H1 (cell line): Measurements from ENCODE around the gene MCF2L2. TPM values are rescaled to one million over a fixed set of nuclear protein-coding genes. Genes with fewer than 3 reads are reported as not detected.

ENCODE experiments used
- CTCF ChIA-PET: fragments of 300-600 bp; sonication (Branson Sonifier 250); formaldehyde crosslinking; loops from one replicate; lab custom pipeline; 2021; ENCODE audit not compliant: partially characterized antibody; lab: Charles Lee
- POLR2A ChIA-PET: fragments of 300-600 bp; sonication (Branson Sonifier 250); formaldehyde crosslinking; loops from one replicate; lab custom pipeline; 2021; ENCODE audit warnings: inconsistent platforms; ENCODE audit not compliant: partially characterized antibody; lab: Charles Lee
- DNase-seq, 2 experiments: peaks; one replicate each; pipeline versions ENCODE4 v3.0.0 to v3.0.0-alpha.2; 2010 to 2022; ENCODE audit warnings: low spot score in 2 of 2, low read depth in 1 of 2, mixed read lengths in 1 of 2
- FAIRE-seq: peaks from 2 replicates; lab custom pipeline; 2011; peaks lifted over from hg19 to GRCh38; lab: Jason Lieb, UNC
- H2AFZ ChIP-seq: 2 replicates; pipeline ENCODE4 v1.8.1; 2012; ENCODE audit warnings: low read length, inconsistent platforms
- H2AK5ac ChIP-seq: 2 replicates; pipeline ENCODE4 v1.6.1; 2013; ENCODE audit warnings: low read depth, low read length
- H2BK120ac ChIP-seq: replicated peaks from 2 replicates; pipeline ENCODE3; 2013; ENCODE audit warnings: low read depth, low read length, inconsistent platforms
- H2BK12ac ChIP-seq: 2 replicates; pipeline ENCODE4 v1.6.1; 2013; ENCODE audit warnings: low read depth, low read length
- H2BK15ac ChIP-seq: 2 replicates; pipeline ENCODE4 v1.6.1; 2013; ENCODE audit warnings: low read length
- H2BK20ac ChIP-seq: 2 replicates; pipeline ENCODE4 v1.6.1; 2013; ENCODE audit warnings: low read length
- H2BK5ac ChIP-seq: 2 replicates; pipeline ENCODE4 v1.6.1; 2013; ENCODE audit warnings: low read depth, low read length
- H3K14ac ChIP-seq: 2 replicates; pipeline ENCODE4 v1.6.1; 2013; ENCODE audit warnings: inconsistent platforms; ENCODE audit not compliant: insufficient read length
- H3K18ac ChIP-seq: 2 replicates; pipeline ENCODE4 v1.6.1; 2013; ENCODE audit warnings: low read length; ENCODE audit errors: extremely low read depth
- H3K23ac ChIP-seq: 2 replicates; pipeline ENCODE4 v1.6.1; 2013; ENCODE audit warnings: inconsistent platforms; ENCODE audit not compliant: insufficient read length
- H3K23me2 ChIP-seq: 2 replicates; pipeline ENCODE4 v1.6.1; 2013; ENCODE audit warnings: low read depth, low read length
- H3K27ac ChIP-seq: 2 replicates; pipeline ENCODE4 v1.6.1; 2011; ENCODE audit warnings: low read depth, low read length, inconsistent platforms
- H3K27me3 ChIP-seq, 4 experiments: replicated peaks in 1 of 4; 1 replicate in 1 of 4; 2 replicates in 3 of 4; pipeline versions ENCODE4 v1.6.1 to v1.8.1; 2011 to 2013; ENCODE audit warnings: low read length in 3 of 4, mild to moderate bottlenecking in 3 of 4, inconsistent platforms in 2 of 4, mixed read lengths in 2 of 4, moderate library complexity in 1 of 4; ENCODE audit not compliant: control insufficient read depth in 3 of 4, insufficient read depth in 3 of 4; ENCODE audit errors: extremely low read depth in 1 of 4
- H3K36me3 ChIP-seq, 4 experiments: 2 replicates each; pipeline versions ENCODE4 v1.6.1 to v1.8.1; 2011 to 2013; ENCODE audit warnings: mild to moderate bottlenecking in 4 of 4, low read length in 3 of 4, moderate library complexity in 2 of 4, control low read depth in 1 of 4, inconsistent platforms in 1 of 4; ENCODE audit not compliant: insufficient read depth in 4 of 4, control insufficient read depth in 2 of 4
- H3K4ac ChIP-seq: replicated peaks from 2 replicates; pipeline ENCODE3; 2013; ENCODE audit warnings: low read length, low read depth, mixed read lengths, inconsistent platforms; ENCODE audit not compliant: insufficient read length
- H3K4me1 ChIP-seq, 4 experiments: replicated peaks in 1 of 4; 1 replicate in 1 of 4; 2 replicates in 3 of 4; pipeline versions ENCODE4 v1.6.1 to v1.8.1; 2011 to 2013; ENCODE audit warnings: low read length in 3 of 4, inconsistent platforms in 2 of 4, mixed read lengths in 1 of 4; ENCODE audit not compliant: insufficient read depth in 4 of 4, control insufficient read depth in 3 of 4
- H3K4me2 ChIP-seq, 2 experiments: 2 replicates each; pipeline versions ENCODE4 v1.6.1 to v1.8.1; 2011 to 2013; ENCODE audit warnings: low read depth in 2 of 2, low read length in 2 of 2, control low read depth in 1 of 2, inconsistent platforms in 1 of 2, mild to moderate bottlenecking in 1 of 2; ENCODE audit not compliant: insufficient read depth in 1 of 2
- H3K4me3 ChIP-seq, 4 experiments: fragments of 200-600, 300-600 bp in 1 of 4; sonication (generic), shearing (Covaris generic), sonication (Bioruptor Twin) in 1 of 4; 2 replicates each; pipeline versions ENCODE4 v1.5.1 to v1.8.1; 2011 to 2016; ENCODE audit warnings: low read length in 4 of 4, low read depth in 3 of 4, control low read depth in 2 of 4, inconsistent platforms in 2 of 4, mild to moderate bottlenecking in 2 of 4, mixed read lengths in 1 of 4, moderate library complexity in 1 of 4; ENCODE audit not compliant: insufficient read depth in 2 of 4; ENCODE audit errors: extremely low read depth in 1 of 4
- H3K56ac ChIP-seq: replicated peaks from 2 replicates; pipeline ENCODE3; 2013; ENCODE audit warnings: low read depth, mild to moderate bottlenecking, mixed read lengths, low read length, inconsistent platforms; ENCODE audit not compliant: insufficient read length
- H3K79me1 ChIP-seq: 2 replicates; pipeline ENCODE4 v1.6.1; 2013; ENCODE audit warnings: low read depth, low read length, control low read depth
- H3K79me2 ChIP-seq, 2 experiments: 2 replicates each; pipeline versions ENCODE4 v1.6.1 to v1.8.1; 2012 to 2013; ENCODE audit warnings: low read length in 2 of 2, mild to moderate bottlenecking in 2 of 2, inconsistent platforms in 1 of 2; ENCODE audit not compliant: insufficient read depth in 2 of 2, control insufficient read depth in 1 of 2
- H3K9ac ChIP-seq, 4 experiments: replicated peaks in 1 of 4; 1 replicate in 1 of 4; 2 replicates in 3 of 4; pipeline versions ENCODE4 v1.6.1 to v1.8.1; 2011 to 2013; ENCODE audit warnings: low read depth in 3 of 4, low read length in 3 of 4, control low read depth in 2 of 4, mild to moderate bottlenecking in 2 of 4, moderate library complexity in 2 of 4, inconsistent platforms in 1 of 4; ENCODE audit errors: extremely low read depth in 1 of 4
- H3K9me3 ChIP-seq, 2 experiments: 2 replicates each; pipeline versions ENCODE4 v1.6.1 to v1.8.1; 2012 to 2013; ENCODE audit warnings: mild to moderate bottlenecking in 2 of 2, moderate library complexity in 2 of 2, control low read depth in 1 of 2, inconsistent platforms in 1 of 2, low read depth in 1 of 2, low read length in 1 of 2, mixed read lengths in 1 of 2; ENCODE audit not compliant: insufficient read depth in 2 of 2
- H4K20me1 ChIP-seq, 2 experiments: replicated peaks in 1 of 2; 2 replicates each; pipeline versions ENCODE3 to v1.8.1; 2011 to 2013; ENCODE audit warnings: inconsistent platforms in 2 of 2, low read length in 2 of 2, mild to moderate bottlenecking in 1 of 2; ENCODE audit not compliant: insufficient read depth in 2 of 2, control insufficient read depth in 1 of 2
- H4K5ac ChIP-seq: 2 replicates; pipeline ENCODE4 v1.6.1; 2013; ENCODE audit warnings: low read length, low read depth, mixed read lengths, inconsistent platforms; ENCODE audit not compliant: insufficient read length
- H4K8ac ChIP-seq: 2 replicates; pipeline ENCODE4 v1.8.0; 2013; ENCODE audit warnings: mild to moderate bottlenecking, moderate library complexity, low read length, inconsistent platforms; ENCODE audit not compliant: insufficient read depth; ENCODE audit errors: extremely low read depth
- H4K91ac ChIP-seq: replicated peaks from 2 replicates; pipeline ENCODE3; 2013; ENCODE audit warnings: low read length, mixed read lengths, inconsistent platforms; ENCODE audit not compliant: insufficient read length
- CEBPB ChIP-seq: IDR thresholded peaks from 2 replicates; pipeline ENCODE4 v1.6.1; 2012; ENCODE audit warnings: low read depth, low read length
- CTBP2 ChIP-seq: IDR thresholded peaks from 2 replicates; pipeline ENCODE4 v1.7.0; 2011; ENCODE audit warnings: borderline replicate concordance, mild to moderate bottlenecking, moderate library complexity, mixed read lengths, low read length; ENCODE audit not compliant: insufficient read depth, insufficient read length
- CTCF ChIP-seq, 3 experiments: IDR thresholded peaks; 1 replicate in 2 of 3; 2 replicates in 1 of 3; pipeline versions ENCODE4 v1.5.1 to v1.6.1; 2011; ENCODE audit warnings: low read length in 3 of 3, mild to moderate bottlenecking in 3 of 3, inconsistent platforms in 2 of 3, low read depth in 1 of 3, moderate library complexity in 1 of 3; ENCODE audit not compliant: insufficient read depth in 1 of 3; ENCODE audit errors: control extremely low read depth in 1 of 3
- HDAC2 ChIP-seq, 2 experiments: fragments of 300-600 bp in 1 of 2; sonication (generic) in 1 of 2; IDR thresholded peaks; 2 replicates each; pipeline ENCODE4 v1.6.1; 2011 to 2012; ENCODE audit warnings: low read depth in 2 of 2, low read length in 2 of 2, mild to moderate bottlenecking in 2 of 2, moderate library complexity in 2 of 2, borderline replicate concordance in 1 of 2, inconsistent platforms in 1 of 2
- JUND ChIP-seq: IDR thresholded peaks from 2 replicates; pipeline ENCODE4 v1.6.1; 2011; ENCODE audit warnings: mild to moderate bottlenecking, improper control_type of control experiment, low read length
- PHF8 ChIP-seq: fragments of 200-600 bp; sonication (generic); conservative IDR thresholded peaks from 2 replicates; pipeline ENCODE4 v1.7.1; 2012; ENCODE audit warnings: low read depth, mild to moderate bottlenecking, inconsistent platforms, low read length, moderate library complexity
- RFX5 ChIP-seq: IDR thresholded peaks from 2 replicates; pipeline ENCODE4 v1.6.1; 2011; ENCODE audit warnings: low read depth, low read length, improper control_type of control experiment, borderline replicate concordance
- SP1 ChIP-seq: IDR thresholded peaks from 2 replicates; pipeline ENCODE4 v1.6.1; 2011; ENCODE audit warnings: low read depth, low read length
- TEAD4 ChIP-seq: IDR thresholded peaks from 2 replicates; pipeline ENCODE4 v1.6.1; 2012; ENCODE audit warnings: low read depth, low read length, inconsistent platforms, mixed read lengths
- USF2 ChIP-seq: IDR thresholded peaks from 2 replicates; pipeline ENCODE4 v1.6.1; 2011; ENCODE audit warnings: low read length, improper control_type of control experiment
- WGBS, 2 experiments: shearing (Covaris generic) in 1 of 2; methylation state at CpG; one replicate each; pipeline versions ENCODE4 v1.1.6 to v1.1.7; 2013 to 2015; ENCODE audit warnings: low lambda C conversion rate in 2 of 2, mixed read lengths in 2 of 2, inconsistent platforms in 1 of 2, low coverage in 1 of 2, missing lambda C conversion rate in 1 of 2; ENCODE audit not compliant: insufficient replicate concordance in 2 of 2, insufficient coverage in 1 of 2, insufficient read length in 1 of 2; ENCODE audit errors: extremely low coverage in 1 of 2, missing lambda C conversion rate in 1 of 2; 5-methylcytosine and 5-hydroxymethylcytosine counted together
- polyA plus RNA-seq, 7 experiments: library from polyadenylated mRNA; depleted of rRNA in 3 of 7; stranded (reverse) in 5 of 7; unstranded in 2 of 7; fragments of >200 nt in 5 of 7; fragments of 200-250 nt in 2 of 7; gene quantifications; 1 replicate in 5 of 7; 2 replicates in 1 of 7; 4 replicates in 1 of 7; pipeline versions ENCODE4 v1.2.1 to v1.2.3, GENCODE V29; 2011 to 2013; ENCODE audit warnings: missing spikeins in 2 of 7, mixed read lengths in 2 of 7
- total RNA-seq: library from RNA; stranded (reverse); fragmentation: NEBNext Ultra II Directional; extraction: Animal tissue kit (Norgen Biotek cat#: 25700); gene quantifications from 2 replicates; pipeline ENCODE4 v1.2.1, GENCODE V29; 2021

Gene MCF2L2
- total and polyA plus RNA-seq, 2 of the 8 experiments (the other 6 are each of a cell fraction or from before 2014, with no cell fraction given) = 4.1 to 13.7 TPM

GRCh38 chr3:183375337-183375736 lies 53.1 kb downstream of the MCF2L2 start:
- Histone ChIP-seq H3K18ac (no peak overlapping the region), H4K8ac (no peak overlapping the region), H3K9me3 (no peaks in the 10 kb centered on the region), H4K20me1 (peaks cover 0 to 2% of the 10 kb centered on the region in 2 experiments), H4K5ac (no peak overlapping the region), H3K23me2 (no peaks in the 10 kb centered on the region), H3K79me1 (no peaks in the 10 kb centered on the region), H2AK5ac (no peak overlapping the region), H3K36me3 (peaks cover 0 to 3% (median 1%) of the 10 kb centered on the region in 4 experiments; a peak in 3 of 8 replicates), H3K14ac (no peak overlapping the region), H3K4me3 (no peak overlapping the region), H3K4ac (no peak overlapping the region), H3K27ac (no peak overlapping the region), H3K4me2 (no peak overlapping the region), H2BK5ac (no peak overlapping the region), H2BK20ac (no peak overlapping the region), H3K56ac (no peak overlapping the region), H4K91ac (no peak overlapping the region), H2BK120ac (no peak overlapping the region), H2BK12ac (no peak overlapping the region), H3K27me3 (no peaks in the 10 kb centered on the region), H3K9ac (no peak overlapping the region), H2BK15ac (no peak overlapping the region), H3K4me1 (peaks cover 0 to 4% (median 0%) of the 10 kb centered on the region in 4 experiments; a peak in 2 of 7 replicates), H3K79me2 (no peaks in the 10 kb centered on the region), H3K23ac (no peak overlapping the region), H2AFZ (no peak overlapping the region)
- WGBS, 2 experiments = 94% methylated on average over 6 of the region's 6 CpGs; no CpG with 5 or more reads in 1 of the 2 experiments
- DNase-seq = no peak
- no peak for FAIRE-seq
- CTCF ChIA-PET = interaction anchor here (1.0 to 3.3 kb wide), 5 partner anchors 10 to 252 kb away, joined by 3 to 11 read pairs (median 5); no protein-coding TSS in a partner anchor
- POLR2A ChIA-PET = no interaction called here
- TF ChIP-seq PHF8 = no peak
- TF ChIP-seq CTCF (IDR thresholded peaks at IDR 0.05; ENCODE audit: control extremely low read depth in 1 of 3, insufficient read depth in 1 of 3, low read depth in 1 of 3, low read length in 3 of 3) = no peak
- no peak for TF ChIP-seq USF2
- no peak for TF ChIP-seq SP1
- no peak for TF ChIP-seq CEBPB
- TF ChIP-seq CTBP2 = no peak
- no peak for TF ChIP-seq JUND
- no peak for TF ChIP-seq RFX5
- no peak for TF ChIP-seq HDAC2 (IDR thresholded peaks at IDR 0.05; ENCODE audit: borderline replicate concordance in 1 of 2, low read depth in 2 of 2, low read length in 2 of 2)
- no peak for TF ChIP-seq TEAD4
